ENCODE data around the gene USH2A.

GRCh38 chr1:215824245-215824644 lies 599.0 kb downstream of the USH2A start:
- TF ChIP-seq EZH2 (IDR thresholded peaks at IDR 0.05; ENCODE audit: insufficient read depth, poor library complexity, severe bottlenecking): no peak
- TF ChIP-seq EZH2phosphoT487 (IDR thresholded peaks at IDR 0.05; ENCODE audit: insufficient read depth, low read depth): no peak

Measured in GM23248 (cell line).